Fibroblast of lung (primary cell): ENCODE measurements around the gene PIK3R6. TPM values are rescaled to one million over a fixed set of nuclear protein-coding genes. Genes with fewer than 3 reads are reported as not detected.

ENCODE experiments used
- DNase-seq, 2 donors: peaks; one replicate each; pipeline versions ENCODE4 v3.0.0 to v3.0.0-alpha.2; 2010; ENCODE audit warnings: low read depth in 2 of 2
- H2AFZ ChIP-seq: 2 replicates; pipeline ENCODE4 v1.5.1; 2012; ENCODE audit warnings: low read length, control low read depth, inconsistent platforms
- H3K27ac ChIP-seq: 2 replicates; pipeline ENCODE4 v1.5.1; 2011; ENCODE audit warnings: low read length, control low read depth; ENCODE audit not compliant: insufficient read depth
- H3K27me3 ChIP-seq: 2 replicates; pipeline ENCODE4 v1.5.1; 2011; ENCODE audit warnings: mild to moderate bottlenecking, low read length; ENCODE audit not compliant: control insufficient read depth, insufficient read depth
- H3K36me3 ChIP-seq: 2 replicates; pipeline ENCODE4 v1.5.1; 2011; ENCODE audit warnings: low read length; ENCODE audit not compliant: control insufficient read depth, insufficient read depth
- H3K4me1 ChIP-seq: 2 replicates; pipeline ENCODE4 v1.5.1; 2011; ENCODE audit warnings: low read length; ENCODE audit not compliant: control insufficient read depth, insufficient read depth; ENCODE audit errors: extremely low read depth
- H3K4me2 ChIP-seq: 2 replicates; pipeline ENCODE4 v1.5.1; 2011; ENCODE audit warnings: low read length, control low read depth; ENCODE audit not compliant: insufficient read depth; ENCODE audit errors: extremely low read depth
- H3K4me3 ChIP-seq, 4 experiments: fragments of 200-600 bp in 1 of 4; sonication (generic) in 1 of 4; replicated peaks in 1 of 4; 2 replicates each; pipeline ENCODE4 v1.5.1; 2011 to 2016; ENCODE audit warnings: low read length in 4 of 4, low read depth in 3 of 4, mild to moderate bottlenecking in 3 of 4, control low read depth in 2 of 4, inconsistent platforms in 1 of 4, mixed read lengths in 1 of 4; ENCODE audit not compliant: insufficient read depth in 1 of 4; ENCODE audit errors: control extremely low read depth in 1 of 4
- H3K79me2 ChIP-seq: 2 replicates; pipeline ENCODE4 v1.5.1; 2012; ENCODE audit warnings: mild to moderate bottlenecking, low read length, inconsistent platforms; ENCODE audit not compliant: control insufficient read depth, insufficient read depth
- H3K9ac ChIP-seq: 2 replicates; pipeline ENCODE4 v1.5.1; 2011; ENCODE audit warnings: mild to moderate bottlenecking, low read length, control low read depth; ENCODE audit not compliant: insufficient read depth
- H3K9me3 ChIP-seq: 2 replicates; pipeline ENCODE4 v1.5.1; 2012; ENCODE audit warnings: low read depth, low read length; ENCODE audit not compliant: control insufficient read depth, insufficient read depth
- H4K20me1 ChIP-seq: 2 replicates; pipeline ENCODE4 v1.5.1; 2011; ENCODE audit warnings: low read length; ENCODE audit not compliant: control insufficient read depth, insufficient read depth; ENCODE audit errors: extremely low read depth
- CTCF ChIP-seq, 2 donors: IDR thresholded peaks in 1 of 2; conservative IDR thresholded peaks in 1 of 2; 1 replicate in 1 of 2; 2 replicates in 1 of 2; pipeline ENCODE4 v1.5.1; 2011 to 2012; ENCODE audit warnings: low read length in 2 of 2, control low read depth in 1 of 2, inconsistent platforms in 1 of 2, low read depth in 1 of 2, mild to moderate bottlenecking in 1 of 2
- EZH2 ChIP-seq: IDR thresholded peaks from 2 replicates; pipeline ENCODE4 v1.5.1; 2012; ENCODE audit warnings: low read length, control low read depth, mild to moderate bottlenecking; ENCODE audit errors: missing control alignments
- polyA plus RNA-seq, 2 donors: library from polyadenylated mRNA; depleted of rRNA in 1 of 2; stranded (reverse) in 1 of 2; unstranded in 1 of 2; fragments of >200 nt; gene quantifications; 2 replicates each; pipeline ENCODE4 v1.2.1, GENCODE V29; 2011 to 2012; ENCODE audit warnings: missing spikeins in 1 of 2
- total RNA-seq: library from RNA; depleted of rRNA; stranded (reverse); fragments of >200 nt; gene quantifications from 2 replicates; pipeline ENCODE4 v1.2.1, GENCODE V29; 2014

Gene PIK3R6
- total and polyA plus RNA-seq, 2 donors (not counting 1 experiment from before 2014, with no cell fraction given), result 0.02 TPM; not detected in 1

GRCh38 chr17:8883353-8883752 lies 15.9 kb upstream of the PIK3R6 start:
- H3K27ac ChIP-seq, result no peak overlapping the region
- no peak overlapping the region for H3K9ac ChIP-seq
- no peak for DNase-seq
- H3K4me2 ChIP-seq, result no peak overlapping the region
- no peak overlapping the region for H3K4me3 ChIP-seq
- no peaks in the 10 kb centered on the region for H3K9me3 ChIP-seq
- no peaks in the 10 kb centered on the region for H3K79me2 ChIP-seq
- no peaks in the 10 kb centered on the region for H4K20me1 ChIP-seq
- no peaks in the 10 kb centered on the region for H3K4me1 ChIP-seq
- no peak overlapping the region for H2AFZ ChIP-seq
- no peaks in the 10 kb centered on the region for H3K27me3 ChIP-seq
- H3K36me3 ChIP-seq, result no peaks in the 10 kb centered on the region
- TF ChIP-seq CTCF (conservative IDR thresholded peaks at IDR 0.05 in 1 of 2, IDR thresholded peaks at IDR 0.05 in 1 of 2; ENCODE audit: low read depth in 1 of 2, low read length in 2 of 2), result no peak
- no peak for TF ChIP-seq EZH2

- DNase-seq, result no peak
- H3K27me3 ChIP-seq, result no peaks in the 10 kb centered on the region
- H3K27ac ChIP-seq, result no peak overlapping the region
- H2AFZ ChIP-seq, result no peak overlapping the region
- H3K36me3 ChIP-seq, result no peaks in the 10 kb centered on the region
- H3K9ac ChIP-seq, result no peak overlapping the region
- no peak for TF ChIP-seq CTCF (conservative IDR thresholded peaks at IDR 0.05 in 1 of 2, IDR thresholded peaks at IDR 0.05 in 1 of 2; ENCODE audit: low read depth in 1 of 2, low read length in 2 of 2)
- TF ChIP-seq EZH2, result no peak
- no peaks in the 10 kb centered on the region for H3K4me1 ChIP-seq
- H3K4me2 ChIP-seq, result no peak overlapping the region
- H4K20me1 ChIP-seq, result no peaks in the 10 kb centered on the region
- no peaks in the 10 kb centered on the region for H3K9me3 ChIP-seq
- H3K79me2 ChIP-seq, result no peaks in the 10 kb centered on the region
- no peak overlapping the region for H3K4me3 ChIP-seq
Observed at GRCh38 chr17:8881606-8882005, 14.1 kb upstream of the PIK3R6 start.

GRCh38 chr17:8880466-8880865 lies 13.0 kb upstream of the PIK3R6 start:
- Histone ChIP-seq H2AFZ (no peak overlapping the region), H3K4me1 (no peaks in the 10 kb centered on the region), H3K9me3 (no peaks in the 10 kb centered on the region), H3K27me3 (no peaks in the 10 kb centered on the region), H3K36me3 (no peaks in the 10 kb centered on the region), H4K20me1 (no peaks in the 10 kb centered on the region), H3K9ac (no peak overlapping the region), H3K79me2 (no peaks in the 10 kb centered on the region), H3K4me2 (no peak overlapping the region), H3K4me3 (no peak overlapping the region), H3K27ac (no peak overlapping the region)
- DNase-seq, result no peak
- no peak for TF ChIP-seq EZH2
